Raji (cell line): ENCODE measurements around the gene TGIF1.

ENCODE experiments used
- POLR2A ChIP-seq: IDR thresholded peaks from 2 replicates; pipeline ENCODE4 v1.6.1; 2011; ENCODE audit warnings: low read depth, low read length, control low read depth; ENCODE audit not compliant: insufficient read depth

TGIF1 gene

GRCh38 chr18:3425030-3425429 is 24.9 kb upstream of the TGIF1 start:
- no peak for TF ChIP-seq POLR2A

GRCh38 chr18:3425446-3425845 is 24.5 kb upstream of the TGIF1 start:
- TF ChIP-seq POLR2A: no peak

- TF ChIP-seq POLR2A: no peak
These were observed 23.9 kb upstream of the TGIF1 start for GRCh38 chr18:3426074-3426473.

- no peak for TF ChIP-seq POLR2A
These were observed 22.0 kb upstream of the TGIF1 start for GRCh38 chr18:3427944-3428343.

GRCh38 chr18:3429121-3429520 is 20.9 kb upstream of the TGIF1 start:
- no peak for TF ChIP-seq POLR2A

GRCh38 chr18:3434685-3435084 is 15.3 kb upstream of the TGIF1 start:
- TF ChIP-seq POLR2A: no peak

- TF ChIP-seq POLR2A: no peak
These were observed 9.6 kb upstream of the TGIF1 start for GRCh38 chr18:3440341-3440740.

- TF ChIP-seq POLR2A: no peak
These were observed 8.7 kb upstream of the TGIF1 start for GRCh38 chr18:3441290-3441689.

- TF ChIP-seq POLR2A: no peak
These were observed 7.1 kb upstream of the TGIF1 start for GRCh38 chr18:3442919-3443318.

GRCh38 chr18:3444296-3444695 is 5.7 kb upstream of the TGIF1 start:
- TF ChIP-seq POLR2A: no peak

- no peak for TF ChIP-seq POLR2A
These were observed 5.0 kb upstream of the TGIF1 start for GRCh38 chr18:3444954-3445353.

- TF ChIP-seq POLR2A: no peak
These were observed 2.7 kb upstream of the TGIF1 start for GRCh38 chr18:3447068-3447894.

GRCh38 chr18:3447895-3448837 is 1.8 kb upstream of the TGIF1 start:
- TF ChIP-seq POLR2A: peak; percentile 46

- no peak; the same call in 1 of the 2 replicates for TF ChIP-seq POLR2A
These were observed 997 bp upstream of the TGIF1 start for GRCh38 chr18:3448838-3449511.

GRCh38 chr18:3449512-3450011 is 410 bp upstream of the TGIF1 start:
- no peak for TF ChIP-seq POLR2A
